ENCODE measurements around the gene CTNNA3. TPM values are rescaled to one million over a fixed set of nuclear protein-coding genes. Genes with fewer than 3 reads are reported as not detected.

Gene CTNNA3
- total RNA-seq, 1 donor from 2014 or later, result 0.92 TPM

DNA sequence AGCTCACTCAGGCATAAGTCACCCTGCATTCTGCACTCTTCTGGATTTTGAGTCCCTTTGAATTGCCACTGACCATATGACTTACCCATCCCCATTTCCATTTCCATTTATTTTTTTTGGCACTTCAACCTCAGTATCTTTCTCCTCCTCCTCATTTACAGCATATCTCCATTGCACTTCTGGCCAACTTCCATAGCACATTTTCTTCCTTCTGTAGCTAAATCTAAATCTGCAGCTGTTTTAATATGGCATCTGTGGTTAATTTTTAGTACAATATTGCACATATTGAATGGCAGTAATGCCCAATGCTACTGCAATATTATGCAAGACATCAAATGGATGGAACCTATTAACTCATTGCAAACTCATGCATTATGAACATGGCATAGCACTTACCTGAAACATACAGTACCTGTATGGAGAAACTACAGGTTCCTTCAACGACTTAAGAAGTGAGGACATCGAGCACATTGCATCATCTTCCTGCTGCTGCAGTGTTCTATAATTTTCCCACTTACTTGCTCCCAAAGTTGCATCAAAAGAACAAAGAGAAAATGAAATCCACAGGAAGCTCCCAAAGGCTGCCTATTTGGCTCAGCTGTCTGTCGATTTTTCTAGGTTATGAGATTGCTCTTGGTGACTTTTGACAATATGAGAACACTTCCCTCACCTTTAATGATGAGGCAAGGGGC lies 714.5 kb downstream of the CTNNA3 start:
- TF ChIP-seq, protein P1, sequence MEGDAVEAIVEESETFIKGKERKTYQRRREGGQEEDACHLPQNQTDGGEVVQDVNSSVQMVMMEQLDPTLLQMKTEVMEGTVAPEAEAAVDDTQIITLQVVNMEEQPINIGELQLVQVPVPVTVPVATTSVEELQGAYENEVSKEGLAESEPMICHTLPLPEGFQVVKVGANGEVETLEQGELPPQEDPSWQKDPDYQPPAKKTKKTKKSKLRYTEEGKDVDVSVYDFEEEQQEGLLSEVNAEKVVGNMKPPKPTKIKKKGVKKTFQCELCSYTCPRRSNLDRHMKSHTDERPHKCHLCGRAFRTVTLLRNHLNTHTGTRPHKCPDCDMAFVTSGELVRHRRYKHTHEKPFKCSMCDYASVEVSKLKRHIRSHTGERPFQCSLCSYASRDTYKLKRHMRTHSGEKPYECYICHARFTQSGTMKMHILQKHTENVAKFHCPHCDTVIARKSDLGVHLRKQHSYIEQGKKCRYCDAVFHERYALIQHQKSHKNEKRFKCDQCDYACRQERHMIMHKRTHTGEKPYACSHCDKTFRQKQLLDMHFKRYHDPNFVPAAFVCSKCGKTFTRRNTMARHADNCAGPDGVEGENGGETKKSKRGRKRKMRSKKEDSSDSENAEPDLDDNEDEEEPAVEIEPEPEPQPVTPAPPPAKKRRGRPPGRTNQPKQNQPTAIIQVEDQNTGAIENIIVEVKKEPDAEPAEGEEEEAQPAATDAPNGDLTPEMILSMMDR (IDR thresholded peaks at IDR 0.05), result no peak
- Mint-ChIP-seq H3K36me3 (ENCODE audit: low read depth) (no peaks in the 10 kb centered on the region), H3K27me3 (ENCODE audit: low read depth) (peaks cover 11% of the 10 kb centered on the region), H3K9me3 (ENCODE audit: low read depth) (no peaks in the 10 kb centered on the region), H3K27ac (ENCODE audit: unreplicated experiment) (no peak overlapping the region), H3K4me3 (ENCODE audit: unreplicated experiment) (no peak overlapping the region), H3K4me1 (ENCODE audit: low read depth) (no peaks in the 10 kb centered on the region)
- no peak for DNase-seq (ENCODE audit: low spot score)

DNA sequence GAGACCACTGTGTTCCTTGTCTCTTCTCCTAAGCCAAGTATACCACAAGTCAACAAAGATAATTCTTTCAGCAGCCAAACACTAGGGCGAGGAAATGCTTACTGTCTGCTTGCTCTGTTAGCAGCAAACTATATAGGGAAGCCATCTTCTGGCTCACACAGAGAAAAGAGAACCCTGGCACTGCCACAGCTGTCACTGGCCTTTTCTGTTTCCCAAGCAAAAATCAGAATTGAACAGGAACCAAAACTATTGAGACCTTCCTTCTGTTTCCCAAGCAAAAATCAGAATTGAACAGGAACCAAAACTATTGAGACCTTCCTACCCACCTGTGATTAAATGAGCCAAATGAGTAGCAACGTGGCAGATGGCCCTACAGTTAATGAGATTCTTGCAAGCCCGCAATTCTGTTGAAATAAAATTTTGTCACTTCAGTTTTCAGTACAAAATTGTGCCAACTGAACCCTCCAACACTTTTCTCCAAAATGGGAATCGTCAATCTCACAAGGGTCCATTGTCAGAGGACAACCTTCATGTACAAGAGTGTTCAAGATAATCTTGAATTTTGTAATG lies 715.7 kb downstream of the CTNNA3 start:
- Mint-ChIP-seq H3K9me3 (ENCODE audit: low read depth) (no peaks in the 10 kb centered on the region), H3K4me3 (ENCODE audit: unreplicated experiment) (no peak overlapping the region), H3K27me3 (ENCODE audit: low read depth) (peaks cover 11% of the 10 kb centered on the region), H3K4me1 (ENCODE audit: low read depth) (no peaks in the 10 kb centered on the region), H3K36me3 (ENCODE audit: low read depth) (no peaks in the 10 kb centered on the region), H3K27ac (ENCODE audit: unreplicated experiment) (no peak overlapping the region)
- DNase-seq (ENCODE audit: low spot score), result no peak
- TF ChIP-seq, protein P1 (IDR thresholded peaks at IDR 0.05), result no peak

DNA sequence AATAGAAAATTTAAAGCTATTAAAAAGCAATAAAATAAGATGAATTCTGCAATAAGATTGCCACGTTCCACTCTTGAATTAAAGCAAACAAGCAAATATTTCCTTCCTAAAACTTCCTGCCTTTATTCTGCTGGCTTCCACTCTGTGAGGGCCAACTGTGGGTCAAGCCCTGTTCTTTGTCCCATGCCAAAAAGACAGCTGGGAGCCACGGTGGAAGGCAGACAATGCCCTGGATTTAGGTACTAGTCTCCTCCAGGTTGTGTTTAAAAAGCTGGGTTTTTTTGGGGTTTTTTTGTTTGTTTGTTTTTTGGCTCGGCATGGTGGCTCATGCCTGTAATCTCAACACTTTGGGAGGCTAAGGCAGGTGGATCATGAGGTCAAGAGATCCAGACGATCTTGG lies 731.0 kb downstream of the CTNNA3 start:
- TF ChIP-seq, protein P1 (IDR thresholded peaks at IDR 0.05), result no peak
- Mint-ChIP-seq H3K4me3 (ENCODE audit: unreplicated experiment) (no peak overlapping the region), H3K36me3 (ENCODE audit: low read depth) (no peaks in the 10 kb centered on the region), H3K9me3 (ENCODE audit: low read depth) (peaks cover 5% of the 10 kb centered on the region), H3K4me1 (ENCODE audit: low read depth) (no peaks in the 10 kb centered on the region), H3K27me3 (ENCODE audit: low read depth) (peaks cover 3% of the 10 kb centered on the region), H3K27ac (ENCODE audit: unreplicated experiment) (no peak overlapping the region)
- no peak for DNase-seq (ENCODE audit: low spot score)

DNA sequence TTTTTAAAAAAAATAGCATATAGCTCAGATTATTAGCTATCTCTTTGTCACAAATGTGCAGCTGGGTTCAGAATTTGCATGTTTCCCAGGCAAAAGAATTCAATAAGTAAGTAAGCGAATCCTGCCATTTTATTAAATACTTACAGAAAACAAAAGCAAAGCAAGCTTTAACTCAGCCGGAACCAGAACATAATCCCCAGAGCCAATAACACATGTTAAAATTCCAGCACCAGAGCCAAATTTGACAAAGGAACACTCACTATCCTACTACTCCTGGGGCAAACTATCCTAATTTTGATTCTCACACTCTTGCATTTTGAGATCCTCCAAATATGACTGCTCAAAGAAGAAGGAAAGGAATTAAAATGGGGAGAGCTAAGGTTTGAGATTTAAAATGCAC lies 737.5 kb downstream of the CTNNA3 start:
- Mint-ChIP-seq H3K4me3 (ENCODE audit: unreplicated experiment) (no peak overlapping the region), H3K4me1 (ENCODE audit: low read depth) (no peaks in the 10 kb centered on the region), H3K27ac (ENCODE audit: unreplicated experiment) (no peak overlapping the region), H3K9me3 (ENCODE audit: low read depth) (peaks cover 4% of the 10 kb centered on the region), H3K27me3 (ENCODE audit: low read depth) (peaks cover 9% of the 10 kb centered on the region), H3K36me3 (ENCODE audit: low read depth) (no peaks in the 10 kb centered on the region)
- TF ChIP-seq, protein P1 (IDR thresholded peaks at IDR 0.05), result no peak
- DNase-seq (ENCODE audit: low spot score), result no peak

DNA sequence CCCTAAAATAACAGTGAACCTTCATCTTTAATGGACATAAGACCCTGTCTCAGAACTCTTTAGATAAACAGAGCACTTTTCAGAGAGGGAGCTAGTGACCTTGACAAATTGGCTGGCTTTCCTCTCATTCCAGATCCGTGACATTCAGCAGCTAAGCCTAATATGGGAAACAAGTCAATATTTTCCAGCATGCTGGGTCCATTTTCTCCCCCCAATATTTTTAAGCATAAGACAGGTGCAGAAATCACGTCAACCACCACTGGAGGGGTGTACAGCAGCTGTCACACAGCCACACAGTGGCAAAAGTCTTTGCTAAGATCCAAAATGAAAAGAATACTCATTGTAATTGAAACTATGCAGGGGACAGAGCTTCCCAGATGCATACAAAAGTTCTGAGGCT lies 744.1 kb downstream of the CTNNA3 start:
- DNase-seq (ENCODE audit: low spot score), result no peak
- TF ChIP-seq, protein P1 (IDR thresholded peaks at IDR 0.05), result no peak
- Mint-ChIP-seq H3K27ac (ENCODE audit: unreplicated experiment) (no peak overlapping the region), H3K9me3 (ENCODE audit: low read depth) (no peaks in the 10 kb centered on the region), H3K36me3 (ENCODE audit: low read depth) (no peaks in the 10 kb centered on the region), H3K4me3 (ENCODE audit: unreplicated experiment) (no peak overlapping the region), H3K4me1 (ENCODE audit: low read depth) (no peaks in the 10 kb centered on the region), H3K27me3 (ENCODE audit: low read depth) (peaks cover 1% of the 10 kb centered on the region)
